T-helper 22 cell (primary cell): ENCODE data around the gene HNF1B.

ENCODE experiments used
- DNase-seq: peaks from one replicate; pipeline ENCODE4 v3.0.0-alpha.2; 2020; ENCODE audit warnings: low read depth

The HNF1B gene

DNA sequence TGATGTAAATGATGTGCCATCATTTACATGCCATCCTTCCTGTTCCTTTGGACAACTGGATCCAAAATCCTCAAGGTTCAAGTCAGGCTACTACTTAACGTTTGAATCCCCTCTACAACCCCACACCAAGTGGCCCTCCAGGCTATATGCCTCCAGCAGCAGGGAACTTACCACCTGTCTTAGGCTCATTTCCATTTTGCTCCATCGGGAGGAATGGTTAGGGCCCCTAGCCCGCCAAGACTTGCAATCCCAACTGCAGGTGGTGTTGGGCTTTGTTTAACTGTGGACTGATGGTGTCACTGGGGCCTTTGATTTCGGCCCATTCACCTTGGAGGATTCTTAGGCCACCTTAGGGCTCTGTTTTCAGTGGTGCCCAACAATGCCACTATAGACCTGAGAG lies 9.7 kb downstream of the HNF1B start:
- no peak for DNase-seq

DNA sequence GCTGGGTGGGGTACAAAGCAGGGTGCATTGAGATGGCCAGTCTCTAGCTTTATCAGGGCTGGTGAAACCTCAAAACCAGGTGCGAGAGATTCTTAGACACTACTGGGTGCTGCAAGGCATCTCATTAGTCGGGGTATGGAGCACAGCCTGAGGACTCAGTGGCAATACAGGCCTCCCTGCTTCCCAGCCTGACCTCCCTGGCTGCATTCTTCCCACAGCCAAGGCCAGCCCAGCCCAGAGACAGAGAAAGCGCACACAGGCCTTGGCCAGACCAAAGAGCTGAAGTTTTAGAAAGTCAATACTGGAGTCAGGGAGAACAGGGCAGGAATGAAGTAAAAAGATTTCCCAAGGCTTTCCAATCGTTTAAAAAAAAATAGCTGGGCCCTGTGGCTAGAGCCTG lies 12.5 kb downstream of the HNF1B start:
- DNase-seq = no peak

DNA sequence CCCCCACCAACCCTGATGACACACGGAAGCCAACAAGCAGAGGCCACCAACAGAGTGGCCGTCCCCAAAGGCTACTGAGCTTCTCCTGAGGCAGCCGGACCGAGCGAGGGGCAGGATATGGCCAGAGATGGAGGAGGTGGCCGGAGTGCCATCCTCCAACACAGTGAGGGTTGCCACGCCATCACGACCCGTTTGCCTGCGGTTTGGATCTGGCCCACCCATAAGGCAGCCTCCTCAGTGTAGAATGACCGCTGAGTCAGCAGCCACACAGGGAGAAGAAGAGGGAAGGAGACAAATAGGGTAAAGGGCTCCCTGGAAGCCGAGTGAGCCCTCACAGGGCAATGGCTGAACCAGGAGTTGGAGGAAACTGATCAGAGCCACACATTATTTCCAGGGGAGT lies 13.8 kb downstream of the HNF1B start:
- no peak for DNase-seq

DNA sequence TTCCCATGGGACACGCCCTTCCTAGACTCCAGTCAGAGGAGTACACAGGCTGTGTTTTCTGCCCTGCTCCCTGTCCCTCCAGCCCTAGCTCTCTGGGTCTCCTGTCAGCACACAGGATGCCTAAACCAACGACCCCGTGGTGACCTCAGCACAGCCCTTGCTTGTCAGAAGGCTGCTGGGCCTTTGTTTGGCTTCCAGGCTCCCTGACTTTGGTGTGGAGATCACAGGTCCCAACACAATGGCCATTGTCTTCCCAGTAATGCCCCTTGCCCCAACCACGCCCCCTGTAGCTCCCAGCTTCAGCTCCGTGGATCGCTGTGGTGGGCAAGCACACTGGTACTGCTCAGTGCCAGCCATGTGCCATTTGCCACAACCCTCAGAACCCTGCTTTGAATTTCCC lies 15.0 kb downstream of the HNF1B start:
- no peak for DNase-seq

DNA sequence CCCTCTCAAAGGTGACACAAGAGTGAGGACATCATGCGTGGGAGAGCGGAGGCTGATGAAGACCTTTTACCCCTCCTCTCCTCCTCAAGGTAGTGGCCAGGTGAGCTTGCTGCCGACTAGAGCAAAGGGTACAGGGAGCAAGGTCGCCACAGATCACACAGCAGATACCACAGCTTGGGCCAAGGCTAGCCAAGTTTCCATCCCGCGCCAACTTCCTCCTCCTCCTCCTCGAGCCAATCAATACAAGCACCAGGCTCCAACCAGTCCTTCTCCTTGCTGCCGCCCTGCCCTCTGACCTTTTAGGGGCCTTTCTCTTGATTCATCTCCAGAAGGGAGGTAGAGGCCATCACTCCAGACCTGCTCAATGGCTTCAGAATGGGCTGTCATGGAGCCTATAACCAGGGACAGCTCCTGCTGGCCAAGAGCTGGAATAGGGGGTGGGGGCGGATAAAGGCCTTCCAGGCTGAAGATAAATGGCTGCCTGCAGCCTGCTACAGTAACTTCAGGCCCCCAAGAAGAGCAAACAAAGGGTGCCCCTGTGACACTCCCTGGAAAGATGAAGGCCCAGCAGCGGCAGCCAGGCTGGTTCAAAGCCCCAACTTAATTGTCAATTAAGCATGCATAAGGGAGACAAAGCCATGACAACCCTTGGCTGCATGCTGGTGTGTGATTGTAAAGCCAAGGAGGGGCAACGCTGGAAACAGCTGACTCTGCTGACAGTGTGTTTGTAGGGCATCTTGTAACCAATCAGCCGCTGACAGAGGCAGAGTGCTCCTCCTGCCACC lies 17.8 kb downstream of the HNF1B start:
- no peak for DNase-seq

DNA sequence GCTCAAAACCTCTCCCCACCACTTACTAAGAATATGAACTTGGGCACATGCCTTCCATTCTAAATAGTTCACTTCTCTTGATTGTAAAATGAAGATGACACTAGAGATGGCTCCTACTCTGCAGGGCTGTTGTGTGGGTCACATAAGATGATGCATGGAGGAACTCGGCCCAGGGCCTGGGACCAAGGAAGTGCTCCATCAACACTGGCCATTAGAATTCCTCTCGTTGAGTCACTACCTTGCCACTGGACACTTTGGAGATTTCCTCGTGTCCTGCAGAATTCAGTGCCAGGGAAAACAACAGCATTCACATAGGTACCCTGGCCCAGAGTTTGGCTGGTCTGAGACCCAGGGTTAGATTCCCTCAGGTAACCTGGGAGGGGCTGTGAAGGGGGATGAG lies 18.6 kb downstream of the HNF1B start:
- no peak for DNase-seq

DNA sequence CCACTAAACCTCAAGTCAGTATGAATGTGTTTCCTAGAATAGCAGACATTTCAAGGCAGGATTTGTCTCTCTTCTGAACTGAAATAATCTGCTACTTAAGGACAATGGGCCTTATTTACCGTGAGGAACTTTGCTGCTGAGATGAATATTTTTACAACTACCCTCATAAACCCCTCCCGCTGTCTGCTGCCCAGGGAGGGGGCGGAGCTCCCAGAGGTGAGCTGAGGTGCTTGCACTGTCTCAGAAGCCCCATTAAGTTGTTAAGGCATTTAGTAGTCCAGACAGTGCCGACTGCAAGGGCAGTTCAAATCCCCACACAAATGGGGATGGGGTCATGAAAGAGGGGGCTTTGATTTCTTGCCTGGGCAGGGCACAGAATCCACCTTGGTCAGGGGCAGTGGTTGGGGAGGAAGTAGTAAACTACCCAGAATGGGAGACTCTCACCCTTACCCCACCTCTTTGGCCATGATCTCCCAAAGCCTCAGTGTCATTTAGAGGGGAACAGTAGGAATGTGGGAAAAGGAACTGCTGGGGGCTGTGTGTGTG lies 19.2 kb downstream of the HNF1B start:
- DNase-seq = no peak

DNA sequence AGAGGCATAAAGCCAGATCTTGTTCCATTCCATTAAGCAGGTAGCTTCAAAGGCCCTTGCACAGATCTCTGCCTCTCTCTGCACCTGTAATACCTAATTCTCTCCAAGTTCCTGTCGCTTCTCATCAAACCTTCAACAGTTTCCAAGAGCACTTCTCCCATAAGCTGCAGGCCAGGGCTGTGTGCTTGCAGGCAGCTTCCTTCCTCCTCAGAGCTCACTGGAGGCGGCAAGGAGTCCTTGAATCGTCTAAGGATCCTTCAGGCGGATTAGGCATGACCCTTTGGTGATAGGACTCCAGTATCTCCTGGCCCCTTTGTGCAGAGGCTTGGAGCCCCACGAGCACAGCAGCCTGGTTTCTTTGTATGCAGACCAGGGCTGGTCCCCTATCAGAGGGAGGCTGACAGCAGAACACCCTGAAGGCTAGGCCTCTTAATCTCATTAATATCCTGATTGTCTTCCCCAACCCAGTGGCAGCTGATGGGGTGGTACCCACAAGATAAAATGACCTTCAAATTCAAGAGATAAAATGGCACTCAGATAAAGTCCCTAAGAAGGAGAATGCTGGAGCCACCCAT lies 19.8 kb downstream of the HNF1B start:
- no peak for DNase-seq

DNA sequence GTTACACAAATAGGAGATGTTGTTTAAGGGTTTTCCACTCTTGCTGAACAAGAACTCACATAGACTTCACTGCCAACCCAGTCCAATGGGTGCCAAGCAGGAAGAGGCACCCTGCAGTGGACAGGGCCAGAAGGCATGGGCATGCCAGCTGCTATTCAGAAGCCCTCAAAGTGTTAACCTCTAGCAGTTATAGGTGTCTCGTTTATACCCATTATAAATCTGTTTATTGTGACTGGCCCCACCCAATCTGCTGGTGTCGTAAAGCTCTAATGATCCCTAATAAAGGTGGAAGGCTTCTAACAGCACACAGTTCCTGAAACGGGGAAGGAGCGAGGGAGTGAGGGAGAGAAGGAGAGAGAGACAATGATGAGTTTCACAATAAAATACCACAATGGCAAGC lies 23.9 kb downstream of the HNF1B start:
- DNase-seq = no peak

DNA sequence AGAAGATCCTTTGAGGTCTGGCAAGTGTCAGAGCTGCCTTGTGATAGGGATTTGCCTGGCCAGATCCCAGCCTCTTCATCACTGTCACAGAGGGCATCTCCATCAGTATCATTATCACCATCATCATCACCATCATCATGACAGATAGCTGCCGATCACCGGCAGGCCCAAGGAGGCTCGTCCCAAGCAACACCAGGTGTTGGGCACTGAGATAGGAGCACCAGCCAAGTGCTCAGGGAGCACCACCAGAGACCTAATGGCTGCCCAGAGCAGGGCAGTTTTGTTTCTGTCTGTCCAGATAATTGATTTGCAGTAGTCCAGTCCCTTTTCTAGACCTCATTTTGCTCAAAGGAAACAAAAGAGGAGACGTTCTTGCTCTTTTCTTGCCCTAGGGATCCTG lies 25.0 kb downstream of the HNF1B start:
- no peak for DNase-seq

DNA sequence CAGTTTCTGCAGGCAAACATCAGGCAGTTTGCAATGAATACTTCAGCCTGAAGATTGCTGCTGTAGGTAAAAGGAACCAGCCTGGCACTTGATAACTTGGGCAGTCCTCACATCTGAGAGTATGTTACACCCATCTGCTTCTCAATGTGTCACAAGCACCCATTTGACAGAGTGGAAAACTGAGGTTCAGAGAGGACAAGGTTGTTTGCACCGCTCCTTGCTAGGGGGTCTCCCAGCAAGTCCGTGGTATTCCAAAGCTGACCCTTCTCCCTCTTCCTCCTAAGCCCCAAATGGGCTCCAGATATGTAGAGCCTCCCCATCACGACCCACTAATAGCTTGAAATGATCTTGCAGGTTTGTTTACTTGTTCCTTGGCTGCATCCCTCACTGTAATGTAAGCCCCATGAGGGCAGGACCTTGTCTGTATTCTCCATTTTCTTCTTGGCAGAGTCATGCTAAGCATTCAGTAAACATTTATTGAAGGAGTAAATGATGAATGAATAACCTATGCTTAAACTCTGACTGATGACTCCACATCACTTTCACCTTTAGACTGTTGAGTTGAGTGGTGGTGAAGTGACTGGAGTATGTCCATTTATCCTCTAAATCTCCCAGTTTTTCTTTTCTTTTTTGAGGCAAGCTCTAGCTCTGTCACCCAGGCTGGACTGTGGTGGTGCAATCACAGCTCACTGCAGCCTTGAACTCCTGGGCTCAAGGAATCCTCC lies 26.4 kb downstream of the HNF1B start:
- DNase-seq = no peak

DNA sequence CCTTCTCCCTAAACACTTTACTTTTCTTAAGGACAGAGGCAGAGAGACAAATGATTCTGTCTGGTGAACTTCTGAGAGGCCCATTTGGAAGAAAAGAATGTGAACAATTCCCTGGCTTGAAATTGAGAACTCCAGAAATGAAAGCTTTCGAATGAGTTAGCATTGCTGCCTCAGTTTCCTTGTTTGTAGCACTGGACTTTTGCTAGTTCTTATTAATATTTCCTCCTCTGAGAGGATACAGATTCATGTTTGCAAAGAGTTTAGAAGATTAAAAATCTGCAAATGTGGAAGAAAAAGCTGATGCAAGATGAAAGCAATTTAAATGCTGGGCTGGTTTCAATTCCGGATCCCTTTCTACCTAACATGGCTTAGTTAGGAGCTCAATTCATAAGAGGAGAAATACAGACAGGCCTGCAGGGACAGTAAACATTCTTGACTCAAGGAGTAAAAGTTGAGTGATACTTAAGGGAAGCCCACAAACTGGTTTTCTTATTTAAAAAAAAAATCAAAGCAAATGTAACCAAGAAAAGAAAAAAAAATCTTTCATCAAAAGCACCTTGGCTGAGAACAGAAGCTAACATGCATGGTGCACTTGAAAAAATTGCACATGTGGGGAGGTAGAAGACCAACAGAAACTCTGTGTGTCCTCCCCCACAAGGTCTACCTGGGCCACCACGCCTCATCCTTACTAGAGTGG lies 27.1 kb downstream of the HNF1B start:
- no peak for DNase-seq

DNA sequence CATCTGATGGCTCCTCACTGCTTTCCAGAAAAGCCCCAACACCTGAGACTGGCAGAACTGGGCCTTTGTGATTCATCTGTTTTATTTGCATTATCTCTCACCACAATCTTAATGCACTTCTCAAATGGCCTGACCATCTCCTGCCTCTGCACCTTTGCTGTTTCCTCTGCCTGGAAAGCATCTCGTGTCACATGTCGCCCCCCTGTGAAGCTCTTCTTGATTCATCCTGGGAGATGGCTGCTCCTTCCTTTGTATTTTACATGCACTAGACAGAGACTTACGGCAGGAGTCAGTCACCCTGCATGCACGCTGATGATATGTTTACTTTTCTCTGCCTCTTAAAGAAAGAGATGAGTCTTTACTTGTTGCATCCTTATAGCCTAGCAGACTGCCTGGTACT lies 30.0 kb downstream of the HNF1B start:
- DNase-seq = no peak

DNA sequence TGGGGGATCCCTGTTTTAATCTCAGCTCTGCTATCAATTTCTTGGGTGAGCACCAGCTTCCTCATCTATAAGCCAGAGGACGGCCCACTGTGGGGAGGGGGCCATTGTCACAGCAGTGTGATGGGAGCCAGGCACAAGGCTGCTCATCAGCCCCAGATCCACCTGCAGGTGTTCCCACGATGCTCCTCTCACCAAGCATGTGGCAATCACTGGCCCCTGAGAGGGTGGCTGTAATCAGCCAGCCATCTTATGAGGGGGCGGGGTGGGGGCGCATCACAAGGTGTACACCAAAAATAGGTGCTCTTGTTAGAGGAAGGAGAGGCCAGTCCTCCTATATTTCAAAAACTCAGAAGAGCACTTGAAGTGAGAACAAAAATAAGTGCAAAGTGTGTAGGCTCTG lies 31.2 kb downstream of the HNF1B start:
- DNase-seq = no peak

DNA sequence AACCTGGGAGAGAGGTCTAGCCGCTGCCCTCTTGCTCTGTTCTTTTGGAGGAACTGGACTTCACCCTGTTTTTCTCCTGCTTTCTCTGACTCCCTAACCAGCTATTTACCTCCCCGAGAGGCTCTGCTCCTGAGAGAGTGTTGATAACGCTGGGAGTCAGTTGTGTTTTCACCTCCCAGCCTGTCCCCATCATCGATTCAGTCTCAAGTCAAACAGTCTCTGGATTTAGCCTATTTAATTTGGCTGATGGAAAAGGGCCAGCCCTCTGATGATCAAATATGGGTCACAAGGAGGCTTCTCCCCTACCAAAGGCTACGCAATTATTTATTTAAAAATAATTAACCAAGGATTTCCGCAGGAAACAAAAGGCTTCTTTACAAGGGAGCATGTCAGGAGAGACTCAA lies 31.8 kb downstream of the HNF1B start:
- DNase-seq = no peak

DNA sequence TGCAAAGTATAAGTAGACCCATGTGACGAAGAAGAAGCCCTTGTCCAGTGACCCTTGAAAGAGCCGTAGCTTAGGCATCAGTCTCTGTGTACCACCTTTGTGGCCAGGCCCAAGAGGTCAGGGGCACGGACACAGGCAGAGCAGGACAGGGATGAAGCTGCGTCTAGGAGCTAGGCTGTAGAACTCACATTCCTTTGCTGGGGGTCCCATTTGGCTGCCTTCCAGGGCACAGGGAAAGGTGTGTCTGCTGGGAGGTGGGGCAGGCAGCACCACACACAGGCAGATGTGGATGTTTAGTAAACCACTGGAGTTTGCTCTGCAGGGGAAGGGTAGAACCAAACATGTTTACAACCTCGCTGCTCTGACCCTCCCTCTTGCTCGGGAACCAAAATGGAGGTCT lies 33.7 kb downstream of the HNF1B start:
- DNase-seq = no peak

DNA sequence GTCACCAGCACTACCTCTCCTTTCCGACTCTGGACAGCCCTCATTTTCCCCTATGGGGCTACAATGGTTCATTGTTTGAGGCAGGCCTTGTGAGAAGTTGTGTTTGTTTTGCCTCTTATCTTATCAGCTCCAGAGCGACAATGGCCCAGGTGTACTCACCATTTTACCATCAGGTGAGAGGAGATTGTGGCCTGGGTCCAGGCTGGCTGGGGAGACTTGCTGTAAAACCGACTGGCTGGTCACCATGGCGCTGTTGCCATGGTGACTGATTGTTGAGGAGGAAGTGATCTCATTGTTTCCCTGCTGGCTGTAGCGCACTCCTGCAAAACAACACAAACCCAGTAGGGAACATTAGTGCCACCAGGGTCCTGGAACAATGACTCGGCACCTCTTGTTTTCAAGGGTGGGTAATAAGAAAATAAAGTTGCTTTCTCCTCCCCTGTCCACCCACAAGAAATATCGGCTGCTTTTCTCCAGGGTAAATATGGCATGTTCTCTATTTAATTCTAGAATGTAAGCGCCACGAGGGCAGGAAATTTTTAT lies 34.4 kb downstream of the HNF1B start:
- no peak for DNase-seq

DNA sequence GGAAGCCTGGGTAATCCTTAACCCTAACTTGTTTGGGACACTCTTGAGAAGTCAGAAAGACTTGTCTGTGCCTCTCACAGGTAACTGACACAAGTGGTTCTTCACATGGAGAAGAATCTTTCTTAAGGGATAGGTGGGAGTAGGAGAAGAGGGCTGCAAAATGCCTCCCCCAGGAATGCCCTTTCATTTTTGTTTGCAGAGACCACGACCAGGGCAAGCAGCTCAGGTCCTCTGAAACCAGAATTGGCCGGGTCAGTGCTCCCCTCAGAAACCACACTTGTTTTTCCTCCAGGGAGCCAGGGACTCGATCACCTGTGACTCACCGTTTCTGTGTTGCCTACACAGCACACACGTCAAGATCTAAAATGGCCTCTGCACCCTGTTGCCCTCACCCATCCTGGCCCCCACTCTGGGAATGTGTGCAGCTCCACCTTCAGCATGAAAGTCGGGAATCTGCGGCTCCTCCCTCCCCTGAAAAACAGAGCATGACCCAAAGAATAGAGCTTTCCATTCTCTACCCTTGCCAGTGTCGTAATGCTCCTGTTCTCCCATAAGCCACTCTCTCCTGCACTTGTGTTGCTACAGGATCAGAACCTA lies 36.1 kb downstream of the HNF1B start:
- no peak for DNase-seq

DNA sequence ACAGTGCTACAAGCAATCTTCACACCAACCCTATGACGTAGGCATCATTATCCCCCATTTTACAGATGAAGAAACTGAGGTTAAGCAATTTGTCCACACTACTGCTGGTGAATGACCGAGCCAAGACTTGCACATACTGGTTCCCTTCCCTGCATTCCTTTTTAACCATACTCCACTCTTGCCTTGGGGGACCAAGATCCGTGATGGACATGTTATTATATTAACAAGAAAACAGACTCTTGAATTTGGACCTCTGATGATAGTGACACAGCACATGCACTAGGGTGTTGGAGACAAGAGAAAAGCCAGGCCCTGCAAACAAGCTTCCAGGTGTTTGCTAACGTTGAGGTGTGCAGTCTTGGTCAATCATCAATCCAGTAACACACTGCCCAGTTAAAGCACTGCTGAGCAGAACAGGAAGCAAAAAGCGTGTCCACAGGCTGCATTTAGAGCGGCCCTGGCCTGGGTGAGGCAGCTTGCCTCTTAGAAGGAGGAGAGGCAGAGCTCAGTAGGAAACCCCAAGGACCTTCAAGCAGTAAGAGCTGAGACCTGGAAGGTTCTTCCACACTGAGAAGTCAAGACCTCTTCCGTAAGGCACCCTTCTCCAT lies 36.7 kb downstream of the HNF1B start:
- no peak for DNase-seq

DNA sequence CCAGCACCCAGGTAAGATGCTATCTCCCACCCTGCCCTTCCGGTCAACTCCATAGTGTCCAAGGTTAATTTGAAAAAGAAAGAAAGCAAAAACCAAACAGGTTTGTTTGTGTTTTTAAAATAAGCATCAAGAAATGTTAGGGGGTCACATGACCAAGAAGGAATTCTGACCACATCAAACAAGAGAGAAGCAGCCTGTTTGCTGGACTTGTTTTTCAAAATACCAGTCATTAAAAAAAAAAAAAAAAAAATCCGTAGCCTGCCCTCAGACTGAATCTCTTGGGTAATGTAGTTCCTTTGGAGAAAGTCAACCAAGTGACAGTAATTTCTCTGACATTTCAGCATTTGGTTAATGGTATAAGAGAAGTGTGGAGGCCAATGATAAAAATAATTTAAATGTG lies 38.4 kb downstream of the HNF1B start:
- no peak for DNase-seq

DNA sequence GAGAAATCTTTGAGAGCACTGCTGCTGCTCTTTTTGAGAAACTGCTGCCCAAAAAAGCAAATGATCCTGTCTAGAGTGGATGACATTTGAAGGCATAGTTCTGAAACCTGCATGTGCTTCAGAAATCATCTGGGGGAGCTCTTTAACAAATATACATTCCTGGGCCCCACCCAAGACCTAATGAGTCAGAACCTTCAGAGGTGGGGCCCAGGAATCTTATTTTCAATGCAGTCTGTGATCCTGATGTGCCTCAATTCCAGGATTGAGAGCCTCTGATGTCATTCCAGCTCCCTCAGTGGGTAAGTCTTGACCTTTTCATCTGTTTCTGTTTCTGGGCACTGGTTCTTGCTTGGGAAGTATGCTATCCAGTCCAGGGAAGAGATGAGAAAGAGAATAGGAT lies 42.3 kb downstream of the HNF1B start:
- DNase-seq = no peak
